Measurements from ENCODE around the gene PEX7.

DNA sequence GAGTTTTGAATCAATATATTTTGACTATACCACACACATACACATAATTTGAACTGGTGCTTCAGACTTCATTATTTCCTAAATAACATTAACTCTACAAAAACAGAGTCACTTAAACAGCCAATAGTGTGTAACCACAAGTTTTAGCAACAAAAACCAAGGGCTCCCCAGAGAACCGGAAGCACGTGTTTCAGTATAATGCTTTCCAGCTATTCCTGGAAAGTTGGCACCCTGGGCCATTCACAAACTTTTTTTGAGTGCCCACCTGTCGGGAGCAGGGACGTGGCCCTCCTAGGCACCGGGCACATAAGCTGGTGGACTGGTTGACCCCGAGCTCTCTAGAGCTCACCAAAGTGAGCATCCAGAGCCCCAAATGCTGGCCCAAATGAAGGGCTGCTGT is 97.8 kb downstream of the PEX7 start:
- TF ChIP-seq, protein P1, sequence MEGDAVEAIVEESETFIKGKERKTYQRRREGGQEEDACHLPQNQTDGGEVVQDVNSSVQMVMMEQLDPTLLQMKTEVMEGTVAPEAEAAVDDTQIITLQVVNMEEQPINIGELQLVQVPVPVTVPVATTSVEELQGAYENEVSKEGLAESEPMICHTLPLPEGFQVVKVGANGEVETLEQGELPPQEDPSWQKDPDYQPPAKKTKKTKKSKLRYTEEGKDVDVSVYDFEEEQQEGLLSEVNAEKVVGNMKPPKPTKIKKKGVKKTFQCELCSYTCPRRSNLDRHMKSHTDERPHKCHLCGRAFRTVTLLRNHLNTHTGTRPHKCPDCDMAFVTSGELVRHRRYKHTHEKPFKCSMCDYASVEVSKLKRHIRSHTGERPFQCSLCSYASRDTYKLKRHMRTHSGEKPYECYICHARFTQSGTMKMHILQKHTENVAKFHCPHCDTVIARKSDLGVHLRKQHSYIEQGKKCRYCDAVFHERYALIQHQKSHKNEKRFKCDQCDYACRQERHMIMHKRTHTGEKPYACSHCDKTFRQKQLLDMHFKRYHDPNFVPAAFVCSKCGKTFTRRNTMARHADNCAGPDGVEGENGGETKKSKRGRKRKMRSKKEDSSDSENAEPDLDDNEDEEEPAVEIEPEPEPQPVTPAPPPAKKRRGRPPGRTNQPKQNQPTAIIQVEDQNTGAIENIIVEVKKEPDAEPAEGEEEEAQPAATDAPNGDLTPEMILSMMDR (IDR thresholded peaks at IDR 0.05), result no peak
- TF ChIP-seq POLR2AphosphoS5 (IDR thresholded peaks at IDR 0.05) (no peak), POLR2A (IDR thresholded peaks at IDR 0.05) (no peak), EP300 (IDR thresholded peaks at IDR 0.05; ENCODE audit: low read depth) (no peak)

Data from transverse colon (tissue), 4 donors.